Right lobe of liver (tissue), 6 donors: ENCODE measurements around the gene TRIAP1. TPM values are rescaled to one million over a fixed set of nuclear protein-coding genes. Genes with fewer than 3 reads are reported as not detected.

Source experiments
- ATAC-seq, 4 donors: fragments of 200-7000 bp; cut with Tn5 transposase; one replicate each; pipeline ENCODE4 v1.9.1; 2020; ENCODE audit warnings: mild to moderate bottlenecking in 4 of 4, moderate library complexity in 4 of 4
- DNase-seq, 3 donors: peaks; one replicate each; pipeline ENCODE4 v3.0.0-alpha.2; 2020
- H3K27ac ChIP-seq, 3 donors: fragments of 200-600 bp; one replicate each; pipeline ENCODE4 v1.8.0; 2022
- H3K27me3 ChIP-seq, 2 donors: fragments of 200-600 bp; one replicate each; pipeline ENCODE4 v1.8.0; 2022
- H3K36me3 ChIP-seq, 4 donors: fragments of 200-600 bp; sonication (generic) in 1 of 4; one replicate each; pipeline versions ENCODE4 v1.5.1 to v1.8.0; 2017 to 2022; ENCODE audit warnings: control low read depth in 1 of 4
- H3K4me1 ChIP-seq, 4 donors: fragments of 200-600 bp; sonication (generic) in 1 of 4; one replicate each; pipeline versions ENCODE4 v1.5.1 to v1.8.0; 2017 to 2022; ENCODE audit warnings: control low read depth in 1 of 4
- H3K4me3 ChIP-seq, 3 donors: fragments of 200-600 bp; one replicate each; pipeline ENCODE4 v1.8.0; 2022
- H3K9me3 ChIP-seq, 4 donors: fragments of 200-600 bp; sonication (generic) in 1 of 4; one replicate each; pipeline versions ENCODE4 v1.5.1 to v1.8.0; 2017 to 2022; ENCODE audit warnings: control low read depth in 1 of 4
- CTCF ChIP-seq, 4 donors: fragments of 200-600 bp in 3 of 4; fragments of 450-650 bp in 1 of 4; IDR thresholded peaks; one replicate each; pipeline versions ENCODE4 v1.5.1 to v1.8.0; 2016 to 2022; ENCODE audit warnings: antibody characterized with exemption in 4 of 4, mild to moderate bottlenecking in 2 of 4
- POLR2A ChIP-seq: fragments of 450-650 bp; IDR thresholded peaks from one replicate; pipeline ENCODE4 v1.6.1; 2017; ENCODE audit warnings: antibody characterized with exemption, mild to moderate bottlenecking
- WGBS: methylation state at CpG from one replicate; pipeline ENCODE4 v1.1.6; 2018; ENCODE audit warnings: low coverage, low lambda C conversion rate; ENCODE audit not compliant: insufficient coverage; ENCODE audit errors: missing lambda C conversion rate; 5-methylcytosine and 5-hydroxymethylcytosine counted together
- intact Hi-C, 2 donors: fragments of 100-400 bp; cut with DNase I; formaldehyde crosslinking; loops; one replicate each; pipeline versions ENCODE4 v1.11.2 to v1.14.1; 2022
- total RNA-seq, 6 experiments: library from RNA; depleted of rRNA in 2 of 6; stranded (reverse); fragments of >200 nt in 2 of 6; fragmentation: NEBNext Ultra II Directional in 3 of 6; extraction: Animal tissue kit (Norgen Biotek cat#: 25700) in 3 of 6; gene quantifications; one replicate each; pipeline versions ENCODE4 v1.1.0 to v1.2.4, GENCODE V29; 2016 to 2023
- donor health status: DM: no; HTN: yes; CAD: no.
- donor health status: DM: no; HTN: no; CAD: no.
- donor health status: DM: no; HTN: no; CAD: no.
- donor health status: DM: no; HTN: yes; CAD: no.
- donor health status: DM: no; HTN: yes; CAD: no.

The TRIAP1 gene
- total RNA-seq, 6 experiments from 2014 or later, result 13.3 to 28.7 (median 17.0) TPM

DNA sequence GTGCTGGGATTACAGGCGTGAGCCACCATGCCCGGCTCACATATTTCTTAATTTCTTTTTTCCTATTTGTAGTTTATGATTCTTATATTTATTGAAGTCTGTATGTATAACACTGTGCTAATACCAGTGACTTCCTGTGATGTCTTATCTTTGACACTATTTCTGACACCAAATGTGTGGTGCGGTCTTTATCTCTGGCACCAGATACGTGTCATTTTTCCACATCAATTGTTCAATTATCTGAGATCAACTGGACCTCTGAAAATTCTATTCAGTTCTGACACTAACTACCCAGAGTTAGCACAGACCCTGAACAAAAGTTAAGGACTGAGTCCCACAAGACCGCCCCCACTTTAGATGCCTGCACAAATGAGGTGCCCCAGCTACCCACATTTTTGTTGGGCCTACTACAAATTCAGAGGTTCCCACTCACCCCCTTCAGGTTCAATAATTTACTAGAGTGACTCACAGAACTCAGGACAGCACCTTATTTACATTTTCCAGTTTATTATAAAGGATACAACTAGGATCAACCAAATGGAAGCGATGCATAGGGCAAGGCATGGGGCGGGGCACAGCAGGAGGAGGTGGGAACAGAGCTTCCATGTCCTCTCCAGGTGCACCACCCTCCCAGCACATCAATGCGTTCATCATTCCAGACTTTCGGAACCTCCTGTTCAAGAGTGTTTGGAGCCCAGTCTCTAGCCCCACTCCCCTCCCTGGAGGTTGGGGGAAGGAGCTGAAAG is 35.0 kb upstream of the TRIAP1 start:
- Histone ChIP-seq H3K36me3 (no peaks in the 10 kb centered on the region), H3K9me3 (no peaks in the 10 kb centered on the region), H3K27me3 (no peaks in the 10 kb centered on the region), H3K4me1 (no peaks in the 10 kb centered on the region), H3K4me3 (no peak overlapping the region), H3K27ac (no peak overlapping the region)
- DNase-seq (no peak), ATAC-seq (no peak)
- WGBS, result 98% methylated on average over 7 of the region's 9 CpGs
- TF ChIP-seq CTCF (IDR thresholded peaks at IDR 0.05) (no peak), POLR2A (no peak)
- intact Hi-C loops, result no loop called here

DNA sequence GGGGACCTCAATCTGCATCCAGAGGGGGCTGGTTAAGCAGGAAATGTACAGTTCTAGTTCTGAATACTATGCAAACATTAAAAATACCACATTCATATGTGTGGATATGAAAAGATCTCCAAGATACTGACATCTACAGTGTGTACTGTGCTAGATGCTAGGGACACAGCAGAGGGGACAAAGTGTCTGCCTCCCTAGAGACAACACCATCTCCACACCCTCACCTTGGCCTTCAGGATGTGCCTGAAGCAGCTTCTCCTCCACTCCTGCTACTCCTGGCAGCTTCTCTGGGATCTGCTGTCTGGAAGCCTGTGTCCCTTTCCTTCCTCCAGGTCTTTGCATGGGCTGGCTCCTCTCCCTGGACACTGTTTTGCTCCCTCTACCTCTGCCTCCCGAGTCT is 34.0 kb upstream of the TRIAP1 start:
- Histone ChIP-seq H3K4me3 (no peak overlapping the region), H3K27ac (no peak overlapping the region), H3K9me3 (no peaks in the 10 kb centered on the region), H3K27me3 (no peaks in the 10 kb centered on the region), H3K4me1 (no peaks in the 10 kb centered on the region), H3K36me3 (no peaks in the 10 kb centered on the region)
- TF ChIP-seq CTCF (IDR thresholded peaks at IDR 0.05) (no peak), POLR2A (no peak)
- no peak for ATAC-seq
- intact Hi-C loops, result no loop called here
- no peak for DNase-seq
- WGBS, result 89% methylated on average over 1 of the region's 1 CpG

DNA sequence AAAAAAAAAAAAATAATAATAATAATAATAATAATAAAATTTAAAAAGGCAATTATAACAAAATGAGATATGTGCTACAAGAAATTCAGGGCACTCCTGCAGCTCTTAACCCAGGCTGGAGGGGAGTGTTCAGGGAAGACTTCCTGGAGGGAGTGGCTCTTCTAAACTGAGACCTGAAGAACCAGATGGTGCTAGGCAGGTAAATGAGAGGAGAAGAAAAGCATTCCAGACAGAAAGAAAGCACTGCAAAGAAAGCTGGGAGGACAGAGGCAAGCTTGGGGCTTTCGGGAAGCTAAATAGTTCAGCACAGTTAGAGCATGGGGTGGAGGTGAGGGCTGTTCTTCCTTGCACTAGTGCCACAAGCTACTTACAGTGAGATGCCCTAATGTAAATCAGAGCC is 33.3 kb upstream of the TRIAP1 start:
- no peak overlapping the region for H3K27ac ChIP-seq
- WGBS, result 100% methylated on average over 1 of the region's 1 CpG
- no peaks in the 10 kb centered on the region for H3K36me3 ChIP-seq
- H3K4me3 ChIP-seq, result no peak overlapping the region
- no peak for ATAC-seq
- H3K4me1 ChIP-seq, result no peaks in the 10 kb centered on the region
- intact Hi-C loops, result no loop called here
- TF ChIP-seq POLR2A (no peak), CTCF (IDR thresholded peaks at IDR 0.05) (no peak)
- no peaks in the 10 kb centered on the region for H3K9me3 ChIP-seq
- H3K27me3 ChIP-seq, result no peaks in the 10 kb centered on the region
- DNase-seq, result no peak

GRCh38 chr12:120475643-120476042 is 29.5 kb upstream of the TRIAP1 start:
- intact Hi-C loops, result no loop called here
- Histone ChIP-seq H3K4me3 (no peak overlapping the region), H3K27me3 (no peaks in the 10 kb centered on the region), H3K4me1 (peaks cover 0 to 8% (median 0%) of the 10 kb centered on the region in 4 donors), H3K36me3 (no peaks in the 10 kb centered on the region), H3K27ac (no peak overlapping the region), H3K9me3 (no peaks in the 10 kb centered on the region)
- ATAC-seq (no peak), DNase-seq (no peak)
- WGBS, result 88% methylated on average over 1 of the region's 1 CpG
- no peak for TF ChIP-seq POLR2A
- no peak for TF ChIP-seq CTCF (IDR thresholded peaks at IDR 0.05)
